GM12878 (cell line): ENCODE results near the gene CYB5B. TPM values are rescaled to one million over a fixed set of nuclear protein-coding genes. Genes with fewer than 3 reads are reported as not detected.

ENCODE experiments used
- ASH2L ChIP-seq: fragments of 300-600, 200-600 bp; sonication (generic); IDR thresholded peaks from 2 replicates; pipeline ENCODE4 v1.6.1; 2017; ENCODE audit warnings: low read depth, mild to moderate bottlenecking, borderline replicate concordance
- BCL11A ChIP-seq: IDR thresholded peaks from 2 replicates; pipeline ENCODE4 v1.6.1; 2011; ENCODE audit warnings: low read depth, low read length
- BMI1 ChIP-seq: fragments of 450-650 bp; IDR thresholded peaks from 2 replicates; pipeline ENCODE4 v1.6.1; 2016; ENCODE audit warnings: mild to moderate bottlenecking, moderate library complexity, borderline replicate concordance
- CBX5 ChIP-seq: sonication (generic); IDR thresholded peaks from 2 replicates; pipeline ENCODE4 v1.6.1; 2016; ENCODE audit warnings: low read depth, moderate library complexity, mild to moderate bottlenecking, inconsistent platforms
- CREB1 ChIP-seq: IDR thresholded peaks from 2 replicates; pipeline ENCODE4 v1.6.1; 2012; ENCODE audit warnings: low read depth, mild to moderate bottlenecking, inconsistent platforms
- MYB ChIP-seq: fragments of 150-350 bp; IDR thresholded peaks from 2 replicates; pipeline ENCODE4 v1.6.1; 2014; ENCODE audit warnings: mild to moderate bottlenecking, low read depth, low read length, borderline replicate concordance
- NRF1 ChIP-seq: conservative IDR thresholded peaks from 2 replicates; pipeline ENCODE4 v1.6.1; 2011; ENCODE audit warnings: mild to moderate bottlenecking, low read depth, low read length, improper control_type of control experiment
- PML ChIP-seq: IDR thresholded peaks from 2 replicates; pipeline ENCODE4 v1.6.1; 2012; ENCODE audit warnings: low read length, inconsistent platforms
- POLR2AphosphoS2 ChIP-seq: IDR thresholded peaks from 2 replicates; pipeline ENCODE4 v1.6.1; 2011; ENCODE audit warnings: low read depth, mild to moderate bottlenecking, low read length, improper control_type of control experiment, moderate library complexity
- RAD51 ChIP-seq: fragments of 450-650 bp; IDR thresholded peaks from 2 replicates; pipeline ENCODE4 v1.6.1; 2016; ENCODE audit warnings: moderate library complexity, mild to moderate bottlenecking, inconsistent platforms
- SMAD5 ChIP-seq: IDR thresholded peaks from 2 replicates; pipeline ENCODE4 v1.6.1; 2016; ENCODE audit warnings: antibody characterized with exemption, low read depth
- SP1 ChIP-seq: IDR thresholded peaks from one replicate; pipeline ENCODE4 v1.6.1; 2011; ENCODE audit warnings: low read depth, low read length
- SRF ChIP-seq, 2 experiments: IDR thresholded peaks; 2 replicates each; pipeline ENCODE4 v1.6.1; 2011; ENCODE audit warnings: low read depth in 2 of 2, low read length in 2 of 2, mild to moderate bottlenecking in 1 of 2, moderate library complexity in 1 of 2
- TCF3 ChIP-seq: IDR thresholded peaks from 2 replicates; pipeline ENCODE4 v1.6.1; 2012; ENCODE audit warnings: low read depth, mild to moderate bottlenecking, low read length, borderline replicate concordance; ENCODE audit not compliant: insufficient read depth
- YBX1 ChIP-seq: fragments of 450-650 bp; IDR thresholded peaks from 2 replicates; pipeline ENCODE4 v1.6.1; 2016; ENCODE audit warnings: antibody characterized with exemption
- YY1 ChIP-seq: IDR thresholded peaks from 2 replicates; pipeline ENCODE4 v1.6.1; 2011; ENCODE audit warnings: low read depth, mild to moderate bottlenecking, low read length
- ZBED1 ChIP-seq: IDR thresholded peaks from 2 replicates; pipeline ENCODE4 v1.6.1; 2016; ENCODE audit warnings: borderline replicate concordance
- polyA plus RNA-seq, 11 experiments: library from polyadenylated mRNA; depleted of rRNA in 4 of 11; unstranded in 6 of 11; stranded (reverse) in 5 of 11; fragments of >200 nt; fragmentation: Nextera tagmentation in 4 of 11; fragmentation: Illumina TruSeq in 1 of 11; extraction: Ambion mirVana in 4 of 11; extraction: Trizol in 1 of 11; gene quantifications; 1 replicate in 1 of 11; 2 replicates in 10 of 11; pipeline versions ENCODE4 v1.2.1 to v1.2.3, GENCODE V29; 2011 to 2016; ENCODE audit warnings: inconsistent platforms in 2 of 11, missing spikeins in 2 of 11, low read depth in 1 of 11
- total RNA-seq, 4 experiments: library from RNA; depleted of rRNA in 3 of 4; stranded (reverse); fragments of >200 nt in 3 of 4; fragmentation: Illumina TruSeq in 1 of 4; extraction: Trizol in 1 of 4; gene quantifications; 2 replicates each; pipeline versions ENCODE4 v1.2.1 to v1.2.3, GENCODE V29; 2013 to 2021
- TF ChIP-seq, protein P1 (sequence below), 3 experiments: IDR thresholded peaks in 2 of 3; conservative IDR thresholded peaks in 1 of 3; 2 replicates each; pipeline ENCODE4 v1.5.1; 2011; ENCODE audit warnings: low read depth in 3 of 3, low read length in 3 of 3, mild to moderate bottlenecking in 3 of 3, control low read depth in 2 of 3, moderate library complexity in 2 of 3, inconsistent platforms in 1 of 3, mixed read lengths in 1 of 3; ENCODE audit not compliant: control insufficient read depth in 2 of 3, insufficient read depth in 1 of 3; ENCODE audit errors: extremely low read depth in 1 of 3
- TF ChIP-seq, protein P2 (sequence below): fragments of 450-650 bp; formaldehyde crosslinking; IDR thresholded peaks from 2 replicates; pipeline ENCODE4 v1.5.0; 2022; ENCODE audit warnings: mild to moderate bottlenecking, missing genetic modification characterization
- TF ChIP-seq, protein P3 (sequence below): fragments of 450-650 bp; IDR thresholded peaks from 2 replicates; pipeline ENCODE4 v1.6.1; 2016; ENCODE audit warnings: mild to moderate bottlenecking
- TF ChIP-seq, protein P4 (sequence below): IDR thresholded peaks from 2 replicates; pipeline ENCODE4 v1.6.1; 2012; ENCODE audit warnings: low read depth, low read length, improper control_type of control experiment
- TF ChIP-seq, protein P5 (sequence below): IDR thresholded peaks from 2 replicates; pipeline ENCODE4 v1.6.1; 2012; ENCODE audit warnings: low read depth, low read length, improper control_type of control experiment

The CYB5B gene
- total and polyA plus RNA-seq, 10 of the 15 experiments (the other 5 are each of a cell fraction or from before 2014, with no cell fraction given), result 145 to 305 (median 179) TPM

DNA sequence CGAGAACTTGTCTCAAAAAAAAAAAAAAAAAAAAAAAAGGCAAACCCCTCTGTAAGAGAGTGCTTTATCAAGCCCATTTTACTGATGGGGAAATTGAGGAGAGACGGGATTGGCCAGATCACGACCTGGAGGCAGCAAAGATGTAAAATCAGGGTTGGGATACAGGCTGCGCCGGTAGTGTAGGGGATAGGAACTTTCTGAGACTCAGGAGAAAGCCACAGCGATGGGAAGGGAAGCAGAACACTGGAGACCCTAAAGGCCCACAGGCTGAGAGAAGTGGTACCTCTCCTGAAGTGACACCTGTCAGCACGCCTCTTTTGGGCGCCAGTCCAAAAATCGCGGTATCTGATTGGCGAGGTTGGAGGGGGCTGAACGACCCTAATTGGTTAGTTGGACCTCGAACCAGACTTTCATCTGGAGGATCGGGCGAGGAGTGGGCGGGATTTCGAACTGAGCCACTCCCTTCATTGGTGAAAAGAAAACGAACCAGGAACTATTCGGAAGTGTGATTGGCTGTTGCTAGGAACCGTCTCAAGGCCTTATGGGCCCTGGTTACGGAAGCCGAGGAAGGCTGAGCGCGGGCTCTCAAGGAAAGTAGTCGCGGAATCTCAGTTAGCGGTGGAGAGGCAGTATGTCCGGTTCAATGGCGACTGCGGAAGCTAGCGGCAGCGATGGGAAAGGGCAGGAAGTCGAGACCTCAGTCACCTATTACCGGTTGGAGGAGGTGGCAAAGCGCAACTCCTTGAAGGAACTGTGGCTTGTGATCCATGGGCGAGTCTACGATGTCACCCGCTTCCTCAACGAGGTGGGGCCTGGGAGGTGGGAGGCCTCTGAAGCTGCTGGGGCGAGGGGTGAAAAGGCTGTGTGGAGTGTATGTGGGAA, at the start of gene CYB5B (continued):
- TF ChIP-seq, protein P1, sequence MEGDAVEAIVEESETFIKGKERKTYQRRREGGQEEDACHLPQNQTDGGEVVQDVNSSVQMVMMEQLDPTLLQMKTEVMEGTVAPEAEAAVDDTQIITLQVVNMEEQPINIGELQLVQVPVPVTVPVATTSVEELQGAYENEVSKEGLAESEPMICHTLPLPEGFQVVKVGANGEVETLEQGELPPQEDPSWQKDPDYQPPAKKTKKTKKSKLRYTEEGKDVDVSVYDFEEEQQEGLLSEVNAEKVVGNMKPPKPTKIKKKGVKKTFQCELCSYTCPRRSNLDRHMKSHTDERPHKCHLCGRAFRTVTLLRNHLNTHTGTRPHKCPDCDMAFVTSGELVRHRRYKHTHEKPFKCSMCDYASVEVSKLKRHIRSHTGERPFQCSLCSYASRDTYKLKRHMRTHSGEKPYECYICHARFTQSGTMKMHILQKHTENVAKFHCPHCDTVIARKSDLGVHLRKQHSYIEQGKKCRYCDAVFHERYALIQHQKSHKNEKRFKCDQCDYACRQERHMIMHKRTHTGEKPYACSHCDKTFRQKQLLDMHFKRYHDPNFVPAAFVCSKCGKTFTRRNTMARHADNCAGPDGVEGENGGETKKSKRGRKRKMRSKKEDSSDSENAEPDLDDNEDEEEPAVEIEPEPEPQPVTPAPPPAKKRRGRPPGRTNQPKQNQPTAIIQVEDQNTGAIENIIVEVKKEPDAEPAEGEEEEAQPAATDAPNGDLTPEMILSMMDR (IDR thresholded peaks at IDR 0.05 in 2 of 3, conservative IDR thresholded peaks at IDR 0.05 in 1 of 3; ENCODE audit: control insufficient read depth in 2 of 3, extremely low read depth in 1 of 3, insufficient read depth in 1 of 3, low read depth in 3 of 3, low read length in 3 of 3), result no peak
- TF ChIP-seq SRF (IDR thresholded peaks at IDR 0.05; ENCODE audit: low read depth in 2 of 2, low read length in 2 of 2) (no peak), NRF1 (no peak), ZBED1 (no peak; the same call in 1 of the 2 replicates), CREB1 (peak; percentile 59), MYB (no peak), PML (peak; percentile 87), CBX5 (no peak; the same call in 1 of the 2 replicates), RAD51 (no peak), YY1 (peak; percentile 94), ASH2L (0 out of 2 replicates have a peak, but pooled peaks have one; percentile 56), BCL11A (no peak), POLR2AphosphoS2 (0 out of 2 replicates have a peak, but pooled peaks have one; percentile 63), TCF3 (0 out of 2 replicates have a peak, but pooled peaks have one; percentile 21), SMAD5 (peak; percentile 83), BMI1 (no peak), SP1 (peak; percentile 92), YBX1 (no peak)
- TF ChIP-seq, protein P2, sequence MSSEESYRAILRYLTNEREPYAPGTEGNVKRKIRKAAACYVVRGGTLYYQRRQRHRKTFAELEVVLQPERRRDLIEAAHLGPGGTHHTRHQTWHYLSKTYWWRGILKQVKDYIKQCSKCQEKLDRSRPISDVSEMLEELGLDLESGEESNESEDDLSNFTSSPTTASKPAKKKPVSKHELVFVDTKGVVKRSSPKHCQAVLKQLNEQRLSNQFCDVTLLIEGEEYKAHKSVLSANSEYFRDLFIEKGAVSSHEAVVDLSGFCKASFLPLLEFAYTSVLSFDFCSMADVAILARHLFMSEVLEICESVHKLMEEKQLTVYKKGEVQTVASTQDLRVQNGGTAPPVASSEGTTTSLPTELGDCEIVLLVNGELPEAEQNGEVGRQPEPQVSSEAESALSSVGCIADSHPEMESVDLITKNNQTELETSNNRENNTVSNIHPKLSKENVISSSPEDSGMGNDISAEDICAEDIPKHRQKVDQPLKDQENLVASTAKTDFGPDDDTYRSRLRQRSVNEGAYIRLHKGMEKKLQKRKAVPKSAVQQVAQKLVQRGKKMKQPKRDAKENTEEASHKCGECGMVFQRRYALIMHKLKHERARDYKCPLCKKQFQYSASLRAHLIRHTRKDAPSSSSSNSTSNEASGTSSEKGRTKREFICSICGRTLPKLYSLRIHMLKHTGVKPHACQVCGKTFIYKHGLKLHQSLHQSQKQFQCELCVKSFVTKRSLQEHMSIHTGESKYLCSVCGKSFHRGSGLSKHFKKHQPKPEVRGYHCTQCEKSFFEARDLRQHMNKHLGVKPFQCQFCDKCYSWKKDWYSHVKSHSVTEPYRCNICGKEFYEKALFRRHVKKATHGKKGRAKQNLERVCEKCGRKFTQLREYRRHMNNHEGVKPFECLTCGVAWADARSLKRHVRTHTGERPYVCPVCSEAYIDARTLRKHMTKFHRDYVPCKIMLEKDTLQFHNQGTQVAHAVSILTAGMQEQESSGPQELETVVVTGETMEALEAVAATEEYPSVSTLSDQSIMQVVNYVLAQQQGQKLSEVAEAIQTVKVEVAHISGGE (CRISPR knock-in tag), result no peak
- TF ChIP-seq, protein P3, sequence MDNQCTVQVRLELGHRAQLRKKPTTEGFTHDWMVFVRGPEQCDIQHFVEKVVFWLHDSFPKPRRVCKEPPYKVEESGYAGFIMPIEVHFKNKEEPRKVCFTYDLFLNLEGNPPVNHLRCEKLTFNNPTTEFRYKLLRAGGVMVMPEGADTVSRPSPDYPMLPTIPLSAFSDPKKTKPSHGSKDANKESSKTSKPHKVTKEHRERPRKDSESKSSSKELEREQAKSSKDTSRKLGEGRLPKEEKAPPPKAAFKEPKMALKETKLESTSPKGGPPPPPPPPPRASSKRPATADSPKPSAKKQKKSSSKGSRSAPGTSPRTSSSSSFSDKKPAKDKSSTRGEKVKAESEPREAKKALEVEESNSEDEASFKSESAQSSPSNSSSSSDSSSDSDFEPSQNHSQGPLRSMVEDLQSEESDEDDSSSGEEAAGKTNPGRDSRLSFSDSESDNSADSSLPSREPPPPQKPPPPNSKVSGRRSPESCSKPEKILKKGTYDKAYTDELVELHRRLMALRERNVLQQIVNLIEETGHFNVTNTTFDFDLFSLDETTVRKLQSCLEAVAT, result peak; percentile 90
- TF ChIP-seq, protein P4, sequence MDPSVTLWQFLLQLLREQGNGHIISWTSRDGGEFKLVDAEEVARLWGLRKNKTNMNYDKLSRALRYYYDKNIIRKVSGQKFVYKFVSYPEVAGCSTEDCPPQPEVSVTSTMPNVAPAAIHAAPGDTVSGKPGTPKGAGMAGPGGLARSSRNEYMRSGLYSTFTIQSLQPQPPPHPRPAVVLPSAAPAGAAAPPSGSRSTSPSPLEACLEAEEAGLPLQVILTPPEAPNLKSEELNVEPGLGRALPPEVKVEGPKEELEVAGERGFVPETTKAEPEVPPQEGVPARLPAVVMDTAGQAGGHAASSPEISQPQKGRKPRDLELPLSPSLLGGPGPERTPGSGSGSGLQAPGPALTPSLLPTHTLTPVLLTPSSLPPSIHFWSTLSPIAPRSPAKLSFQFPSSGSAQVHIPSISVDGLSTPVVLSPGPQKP, result no peak
- TF ChIP-seq, protein P5, sequence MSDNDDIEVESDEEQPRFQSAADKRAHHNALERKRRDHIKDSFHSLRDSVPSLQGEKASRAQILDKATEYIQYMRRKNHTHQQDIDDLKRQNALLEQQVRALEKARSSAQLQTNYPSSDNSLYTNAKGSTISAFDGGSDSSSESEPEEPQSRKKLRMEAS, result peak; percentile 47; the same call in 1 of the 2 replicates
